Stimulated activated CD8-positive, alpha-beta memory T cell treated with anti-CD3 and anti-CD28 coated beads, Interleukin-2, amount 100 ng/mL, for 1 hour (primary cell): ENCODE results near the gene DNAH1.

Experiments used
- DNase-seq, 2 donors: peaks; one replicate each; pipeline ENCODE4 v3.0.0-alpha.2; 2020; ENCODE audit warnings: low read depth in 2 of 2

DNAH1 gene

DNA sequence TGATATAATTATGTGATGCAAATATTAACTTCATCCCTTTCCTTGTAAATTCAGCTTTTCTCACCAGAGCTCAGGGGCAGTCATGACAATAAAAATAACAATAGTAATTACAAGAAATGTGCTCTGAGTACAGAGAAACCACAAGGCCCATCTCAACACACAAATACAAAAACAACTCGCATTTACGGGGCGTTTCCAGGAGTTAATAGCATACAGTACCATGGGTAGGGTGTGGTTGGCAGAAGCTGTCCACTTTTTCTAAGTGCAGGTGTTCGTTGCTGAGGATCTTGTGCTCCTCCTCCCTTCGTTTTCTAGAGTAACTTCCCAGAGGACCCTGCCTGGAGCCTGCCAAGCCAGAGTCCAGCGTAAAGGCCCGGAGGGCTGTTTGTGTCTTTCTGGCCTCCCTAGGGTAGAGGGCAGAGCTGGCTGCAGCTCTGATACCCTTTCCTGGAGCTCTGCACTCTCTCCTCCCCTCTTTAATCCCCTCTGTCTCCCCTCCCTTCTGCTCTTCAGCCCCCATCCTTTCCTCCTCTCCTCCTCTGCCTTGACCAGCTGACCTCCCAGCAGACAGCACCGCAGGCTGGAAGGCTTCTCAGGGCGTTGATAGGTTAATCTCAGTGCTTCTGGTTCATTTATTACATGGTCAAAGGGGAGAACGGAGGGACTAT lies 117.3 kb downstream of the DNAH1 start:
- no peak for DNase-seq

DNA sequence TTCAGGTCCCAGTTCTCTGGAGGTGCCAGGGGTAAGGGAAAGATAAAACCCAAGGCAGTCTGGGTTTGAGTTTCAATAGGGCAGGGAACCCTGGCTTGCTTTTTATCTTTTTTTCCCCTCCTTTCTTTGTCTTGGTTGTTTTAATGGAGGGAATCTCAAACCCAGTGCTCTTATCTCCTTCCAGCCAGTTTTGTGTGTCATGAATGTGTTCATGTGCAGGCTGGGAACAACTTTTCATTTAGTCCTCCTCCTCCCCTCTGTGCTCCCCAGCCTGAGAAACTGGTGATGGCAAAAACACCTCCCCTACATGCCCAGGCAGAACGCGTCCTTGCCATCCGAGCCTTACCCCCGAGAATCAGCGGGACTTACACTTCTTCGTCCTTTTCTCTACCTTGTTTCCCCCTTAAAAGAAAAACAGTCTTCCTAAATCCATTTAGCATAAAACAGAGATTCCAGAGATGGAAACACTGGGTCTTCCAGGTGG lies 117.9 kb downstream of the DNAH1 start:
- DNase-seq = no peak

DNA sequence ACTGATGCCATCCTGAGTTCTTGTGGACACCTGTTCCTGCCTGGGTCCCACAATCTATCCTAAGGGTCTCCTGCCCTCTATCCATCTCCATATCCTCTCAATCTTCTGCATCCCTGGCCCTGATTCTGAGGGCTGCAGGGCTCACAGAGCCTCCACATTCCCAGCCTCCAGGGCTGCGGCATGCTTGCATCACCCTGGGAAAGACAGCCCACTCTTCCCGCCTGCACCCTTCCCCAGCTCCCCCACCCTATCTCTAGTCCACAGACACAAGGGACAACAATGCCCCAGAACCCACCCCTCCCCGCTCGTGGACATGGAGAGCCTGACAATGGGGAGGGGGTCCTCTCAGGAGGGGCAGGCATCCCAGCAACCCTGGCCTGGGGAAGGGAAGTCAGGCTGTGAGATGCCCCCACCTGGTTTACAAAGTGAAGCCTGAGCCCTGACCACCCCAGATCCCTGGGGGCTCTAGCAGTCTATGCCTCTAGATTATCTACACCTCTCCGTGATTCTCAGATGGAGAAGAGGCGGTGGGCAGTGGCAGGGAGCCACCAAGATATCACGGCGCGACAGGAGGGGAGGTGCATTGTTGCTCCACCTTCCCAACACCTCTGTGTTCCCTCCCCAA lies 118.5 kb downstream of the DNAH1 start:
- DNase-seq = no peak

DNA sequence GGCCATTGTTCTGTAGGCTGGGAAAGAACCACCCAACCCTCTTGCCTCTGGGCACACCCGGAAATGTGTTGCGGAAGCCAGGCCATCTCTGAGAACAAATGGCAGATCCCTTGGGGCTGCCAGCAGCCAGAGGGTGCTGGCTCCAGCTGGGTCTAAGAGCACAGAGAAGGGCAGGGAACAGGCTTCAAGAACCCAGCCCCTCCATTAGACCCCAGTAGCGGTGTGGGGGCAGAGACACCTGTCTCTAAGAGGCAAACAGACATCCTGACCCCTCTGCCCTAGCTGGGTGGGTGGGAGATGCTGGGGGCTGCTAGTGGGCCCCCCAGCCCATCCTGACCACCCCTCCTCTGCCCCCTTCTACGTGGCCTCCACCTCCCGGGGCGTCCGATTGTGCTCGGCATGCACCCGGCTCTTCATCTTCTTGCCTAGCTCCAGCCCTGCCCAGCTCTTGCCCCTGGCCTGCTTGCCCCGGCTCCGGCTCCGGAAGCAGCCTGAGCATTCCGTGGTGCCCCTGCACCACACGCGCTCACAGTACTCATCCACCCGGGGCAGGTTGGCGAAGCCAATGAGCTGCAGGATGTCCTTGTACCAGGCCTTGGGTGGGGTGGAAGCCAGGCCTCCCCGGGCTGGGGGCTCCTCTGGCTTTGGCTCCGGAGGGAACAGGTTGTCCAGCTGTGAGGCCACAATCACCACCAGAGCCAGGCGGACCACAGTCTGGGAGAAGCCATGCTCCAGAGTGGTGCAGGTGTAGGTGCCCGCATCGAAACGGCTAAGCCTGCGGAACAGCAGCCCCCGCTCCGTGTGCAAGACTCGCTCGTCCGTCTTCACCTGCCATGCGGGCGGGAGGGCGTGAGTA lies 119.4 kb downstream of the DNAH1 start:
- DNase-seq = no peak

DNA sequence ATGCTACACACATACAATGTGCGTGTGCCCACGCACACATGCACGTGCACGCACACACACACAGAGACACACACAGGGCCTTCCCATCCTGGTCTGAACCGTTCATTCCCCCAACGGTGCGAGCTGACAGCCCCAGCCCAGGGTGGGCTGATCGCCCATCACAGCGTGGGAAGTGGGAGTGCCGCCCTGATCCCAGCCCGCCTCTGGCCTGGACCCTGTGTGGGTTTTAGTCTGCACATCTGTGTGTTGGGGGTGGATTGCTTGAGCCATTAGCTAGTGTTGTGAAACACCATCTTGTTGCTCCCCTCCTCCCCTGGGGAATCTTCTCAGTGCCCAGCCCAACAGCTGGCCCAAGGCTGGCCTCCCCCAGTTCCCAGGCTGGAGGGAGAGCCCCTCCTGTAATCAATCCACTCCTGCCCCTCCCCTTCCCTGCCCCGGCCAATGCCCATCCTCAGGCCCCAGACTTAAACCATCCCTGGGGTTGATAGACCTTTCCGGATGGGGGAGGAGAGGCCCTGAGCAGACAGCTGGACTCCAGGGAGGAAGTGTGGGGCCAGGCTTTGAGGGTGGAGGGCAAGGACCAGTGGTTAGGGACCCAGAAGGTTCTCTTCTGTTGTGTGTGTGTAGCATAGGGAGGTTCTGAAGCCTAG lies 120.5 kb downstream of the DNAH1 start:
- DNase-seq = no peak

DNA sequence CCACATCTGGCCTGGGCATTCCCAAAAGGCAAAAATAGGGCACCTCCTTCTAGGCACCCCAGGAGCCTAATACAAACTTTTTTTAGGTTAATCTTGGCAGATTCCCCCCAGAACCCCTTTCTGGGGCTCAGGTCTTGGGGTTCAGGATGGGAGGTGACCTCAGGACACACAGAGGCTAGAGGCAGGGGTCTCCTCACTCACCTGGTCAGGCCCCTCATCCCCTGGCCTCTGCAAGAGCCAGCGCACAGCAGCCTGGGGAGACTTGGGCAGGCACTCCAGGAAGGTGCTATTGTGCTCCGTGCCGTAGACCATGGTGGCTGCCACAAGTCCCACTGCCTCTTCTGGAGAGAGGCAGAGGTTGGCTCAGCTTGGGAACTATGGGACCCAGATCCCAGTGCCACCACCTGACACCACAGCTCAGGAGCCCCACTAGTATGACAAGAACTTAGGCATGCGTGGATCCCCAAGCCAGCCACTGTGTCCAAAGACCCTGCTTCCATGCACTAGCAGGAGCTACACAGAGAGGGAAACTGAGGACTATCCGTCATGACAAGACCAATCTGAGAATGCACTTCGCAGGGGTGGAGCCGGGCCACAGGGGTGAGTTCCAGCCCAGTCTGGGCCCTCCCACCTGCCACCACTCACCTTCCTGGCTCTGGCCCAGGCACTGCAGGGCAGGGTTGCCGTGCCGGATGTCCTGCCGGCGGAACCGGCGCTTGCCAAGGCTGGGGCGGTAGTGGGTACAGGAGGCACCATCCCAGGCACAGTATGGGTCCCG lies 121.4 kb downstream of the DNAH1 start:
- DNase-seq = no peak

DNA sequence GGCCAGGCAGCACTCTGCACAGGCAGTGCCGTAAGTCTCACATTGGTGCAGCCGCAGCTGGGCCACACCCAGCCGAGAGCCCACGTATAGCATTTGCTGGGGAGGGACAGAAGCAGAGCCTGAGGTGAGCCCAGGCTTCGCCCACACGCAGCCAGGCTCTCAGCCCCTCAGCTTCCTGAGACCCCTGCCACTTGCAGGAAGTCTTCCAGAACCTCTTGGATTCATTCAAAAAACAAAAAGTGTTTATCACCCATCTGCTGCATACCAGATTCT lies 121.9 kb downstream of the DNAH1 start:
- no peak for DNase-seq

DNA sequence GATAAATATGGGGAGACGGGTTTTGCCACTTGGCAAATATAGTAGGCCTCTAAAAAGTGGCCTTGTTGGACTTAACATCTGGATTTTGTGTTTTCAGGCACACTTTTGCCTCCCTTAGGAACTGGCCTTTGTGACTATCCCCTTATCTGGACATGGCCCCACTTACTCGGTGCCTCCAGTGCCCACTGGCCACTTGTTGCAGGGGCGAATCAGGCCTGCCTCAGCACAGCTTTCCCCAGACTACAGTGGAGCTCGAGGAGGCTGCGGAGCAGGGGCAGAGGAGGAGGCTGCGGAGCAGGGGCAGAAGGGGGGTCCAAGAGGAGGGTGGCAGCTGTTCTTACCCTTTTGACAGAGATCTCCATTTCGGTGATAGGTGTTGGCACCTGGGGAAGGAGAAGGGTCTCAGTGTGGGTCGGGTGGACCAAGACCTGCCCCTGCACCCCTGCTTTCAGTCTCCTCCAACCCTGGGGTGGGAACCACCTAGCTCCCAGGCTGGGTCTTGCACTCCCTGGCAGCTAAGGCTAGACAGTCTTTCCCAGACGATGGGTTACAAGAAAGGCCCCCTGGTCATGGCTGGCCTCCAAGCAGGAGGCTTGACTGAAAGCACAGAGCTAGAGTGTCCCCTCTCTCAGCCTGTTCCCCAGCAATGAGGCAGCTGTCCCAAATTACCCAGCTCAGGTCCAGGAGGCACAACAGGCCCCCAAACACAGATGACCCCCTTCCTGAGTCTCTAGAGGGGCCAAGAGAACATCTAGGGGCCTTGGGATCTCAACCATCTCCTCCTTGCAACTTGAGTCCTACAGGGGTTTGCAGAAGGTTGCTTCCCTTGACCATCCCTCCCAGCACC lies 122.7 kb downstream of the DNAH1 start:
- no peak for DNase-seq

DNA sequence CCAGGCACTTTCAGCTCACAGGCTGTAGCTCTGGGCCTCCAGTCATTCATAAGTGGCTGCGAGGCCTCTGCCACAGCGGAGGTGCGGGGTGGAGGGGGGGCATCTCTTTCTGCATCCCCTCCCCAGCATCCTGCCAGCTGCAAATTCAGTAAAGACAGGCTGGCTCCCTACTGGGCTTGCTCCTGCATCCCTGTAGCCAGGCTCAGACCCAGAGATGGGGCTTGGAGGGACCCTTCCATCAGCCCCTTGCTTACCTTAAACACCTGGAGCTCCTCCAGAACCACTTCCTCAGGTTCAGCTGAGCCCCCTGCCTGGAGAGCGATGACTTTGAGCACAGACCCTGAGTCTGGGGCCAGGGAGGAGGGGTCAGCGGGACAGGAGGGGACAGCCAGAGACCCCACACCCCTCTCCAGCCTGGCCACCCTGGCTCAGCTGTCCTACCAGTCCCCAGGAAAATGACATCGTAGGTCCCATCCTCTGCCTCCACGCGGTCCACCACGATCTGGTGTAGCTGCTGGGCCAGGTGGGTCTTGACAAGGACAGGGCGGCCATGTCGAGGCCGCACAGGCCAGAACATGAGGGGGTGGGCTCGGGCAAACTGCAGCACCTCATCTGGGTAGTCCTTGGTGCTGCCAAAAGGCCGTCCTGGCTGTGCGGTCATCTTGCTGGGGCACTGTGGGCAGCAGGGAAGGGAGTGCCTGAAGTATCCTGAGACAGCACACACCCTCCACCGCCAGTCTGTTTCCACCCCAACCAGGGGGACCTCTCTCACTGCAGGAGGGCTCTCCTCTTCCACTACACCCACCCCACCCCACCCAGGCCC lies 123.5 kb downstream of the DNAH1 start:
- no peak for DNase-seq

DNA sequence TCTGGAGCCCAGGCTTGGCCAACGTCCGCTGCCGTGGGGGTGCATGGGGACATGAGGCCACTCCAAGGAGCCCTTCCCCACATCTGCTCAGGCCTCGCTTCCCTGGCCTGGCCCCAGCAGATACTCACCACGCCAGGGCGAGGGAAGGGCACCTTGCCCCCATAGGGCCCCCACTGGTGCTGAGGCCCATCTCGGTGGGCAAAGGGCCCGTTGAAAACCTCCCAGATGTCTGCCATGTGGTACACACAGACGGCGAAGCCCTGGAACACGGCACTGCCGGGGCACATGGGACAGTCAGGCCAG lies 124.1 kb downstream of the DNAH1 start:
- no peak for DNase-seq

DNA sequence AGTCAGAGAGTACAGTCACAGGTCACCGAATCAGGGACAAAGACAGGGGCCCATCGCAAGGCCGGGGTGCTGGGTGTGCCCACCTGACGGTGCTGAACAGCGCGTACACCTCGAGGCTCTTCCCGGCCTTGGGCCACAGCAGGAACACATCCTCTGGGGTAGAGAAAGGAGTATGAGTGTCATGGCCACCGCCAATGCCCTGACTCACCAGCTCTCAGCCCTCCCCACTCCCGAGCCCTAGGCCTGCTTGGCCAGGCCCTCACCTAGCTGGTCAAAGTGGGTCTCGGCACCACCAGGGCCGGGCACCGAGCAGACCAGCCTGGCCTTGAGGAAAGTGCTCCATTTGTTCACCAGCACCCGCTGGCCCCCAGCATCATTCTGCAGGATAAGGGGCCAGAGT lies 124.6 kb downstream of the DNAH1 start:
- DNase-seq = no peak

DNA sequence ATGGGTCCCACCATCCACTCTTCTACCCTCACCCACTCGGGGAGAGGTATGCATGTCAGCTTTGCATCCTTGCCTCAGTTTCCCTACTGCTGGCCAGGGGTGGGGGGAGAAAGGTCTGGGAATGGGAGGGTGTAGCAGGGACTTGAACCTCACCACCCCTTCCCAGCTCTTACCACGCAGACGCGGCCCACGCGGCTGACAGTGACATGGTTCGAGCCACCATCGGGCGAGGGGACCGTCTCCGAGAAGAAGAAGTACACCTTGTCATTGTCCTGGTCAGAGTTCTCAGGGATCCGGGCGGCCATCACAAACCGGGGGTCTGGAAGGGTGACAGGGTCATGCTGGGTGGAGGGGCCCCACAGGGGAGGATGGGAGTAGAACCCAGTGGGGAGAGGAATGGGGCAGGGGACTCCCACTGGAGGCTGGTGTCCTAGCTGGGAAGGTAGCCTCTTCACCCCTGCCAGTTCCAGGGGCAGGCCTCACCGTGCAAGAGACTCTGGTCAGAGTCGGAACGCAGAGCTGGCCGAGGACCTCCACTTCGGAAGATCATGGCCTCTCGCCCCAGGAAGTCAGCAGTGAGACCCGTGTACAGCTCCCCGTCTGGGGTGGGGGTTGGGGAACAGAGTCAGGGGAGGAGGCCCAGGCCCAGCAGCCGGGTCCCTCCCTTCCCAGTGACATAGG lies 125.1 kb downstream of the DNAH1 start:
- DNase-seq = no peak

DNA sequence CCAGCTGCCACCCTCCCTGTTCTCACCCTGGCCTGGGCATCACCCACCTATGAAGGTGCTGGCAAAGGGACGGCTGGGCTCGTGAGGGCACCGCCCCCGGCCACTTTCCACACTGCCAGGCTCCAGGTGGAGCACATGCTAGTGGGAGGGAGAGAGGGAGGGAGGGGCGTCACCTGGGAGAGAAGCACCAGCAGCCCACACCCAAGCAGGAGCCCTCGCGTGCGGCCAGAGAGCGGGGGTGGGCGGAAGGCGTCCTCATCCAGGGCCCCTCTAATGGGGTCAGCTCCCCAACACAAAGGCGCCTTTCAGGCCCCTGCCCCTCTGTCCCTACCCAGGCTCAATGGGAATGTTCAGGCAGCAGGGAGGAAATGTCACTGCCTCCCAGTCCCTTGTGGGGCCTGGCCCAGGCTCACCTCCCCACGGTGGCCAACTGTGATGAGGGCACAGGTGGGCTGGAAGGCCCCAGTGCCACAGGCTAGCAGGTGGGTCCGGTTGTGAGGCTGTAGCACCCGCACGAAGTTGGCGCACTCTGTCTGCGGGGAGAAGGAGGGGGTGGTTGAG lies 125.7 kb downstream of the DNAH1 start:
- DNase-seq = no peak

DNA sequence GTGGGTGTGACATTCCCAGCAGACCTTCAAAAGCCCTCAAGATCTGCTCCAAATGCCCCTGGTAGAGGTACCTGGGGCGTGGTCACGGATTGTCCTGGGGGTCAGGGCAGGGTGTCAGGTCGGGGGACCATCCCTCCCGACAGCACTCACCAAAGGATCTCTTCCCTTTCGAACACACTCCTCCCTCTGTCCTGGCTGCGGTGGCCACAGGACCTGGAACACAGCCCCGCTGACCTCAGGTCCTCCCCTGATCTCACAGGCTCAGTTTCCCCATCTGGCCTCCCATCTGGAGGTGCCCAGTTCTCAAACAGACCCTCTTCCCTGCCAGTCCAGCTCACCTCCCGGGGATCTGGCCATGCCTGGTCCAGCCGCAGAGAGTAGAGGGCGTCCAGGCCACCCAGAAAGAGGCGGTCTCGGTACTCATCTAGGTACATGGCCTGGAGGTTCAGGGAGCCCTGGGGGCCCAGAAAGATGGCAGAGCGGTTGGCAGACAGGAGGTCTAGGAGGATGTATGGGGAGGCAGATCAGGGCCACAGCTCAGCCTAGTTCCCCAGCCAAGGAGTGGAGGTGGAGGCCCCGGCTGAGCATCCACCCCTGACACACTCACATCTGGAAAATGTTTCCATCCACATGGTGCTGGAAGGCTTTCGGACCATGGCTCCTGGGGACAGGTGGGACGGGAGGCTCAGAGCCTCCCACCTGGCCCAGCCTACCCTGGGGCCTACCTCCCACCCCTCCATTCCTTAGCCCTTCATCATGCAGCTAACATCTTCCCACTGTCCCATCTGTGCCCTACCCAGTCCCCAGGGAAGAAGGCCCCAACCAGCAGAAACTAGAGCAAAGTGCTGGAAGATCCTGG lies 126.5 kb downstream of the DNAH1 start:
- DNase-seq = no peak

DNA sequence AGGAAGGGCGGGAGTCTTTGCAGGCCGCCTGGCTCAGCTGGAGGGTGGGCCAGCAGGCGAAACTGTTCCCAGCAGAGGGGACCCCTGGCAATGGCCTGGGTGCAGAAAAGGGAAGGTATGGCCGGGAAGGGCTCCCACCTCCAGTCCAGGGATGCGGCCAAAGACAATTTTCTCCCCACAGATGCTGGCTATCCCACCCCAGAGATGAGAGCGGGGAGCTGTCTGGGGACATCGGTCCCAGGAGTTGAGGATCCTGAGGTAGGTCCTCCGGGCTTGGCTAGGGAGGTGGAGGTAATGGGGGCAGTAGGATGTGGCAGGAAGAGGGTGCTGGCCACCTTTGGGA lies 127.1 kb downstream of the DNAH1 start:
- no peak for DNase-seq

DNA sequence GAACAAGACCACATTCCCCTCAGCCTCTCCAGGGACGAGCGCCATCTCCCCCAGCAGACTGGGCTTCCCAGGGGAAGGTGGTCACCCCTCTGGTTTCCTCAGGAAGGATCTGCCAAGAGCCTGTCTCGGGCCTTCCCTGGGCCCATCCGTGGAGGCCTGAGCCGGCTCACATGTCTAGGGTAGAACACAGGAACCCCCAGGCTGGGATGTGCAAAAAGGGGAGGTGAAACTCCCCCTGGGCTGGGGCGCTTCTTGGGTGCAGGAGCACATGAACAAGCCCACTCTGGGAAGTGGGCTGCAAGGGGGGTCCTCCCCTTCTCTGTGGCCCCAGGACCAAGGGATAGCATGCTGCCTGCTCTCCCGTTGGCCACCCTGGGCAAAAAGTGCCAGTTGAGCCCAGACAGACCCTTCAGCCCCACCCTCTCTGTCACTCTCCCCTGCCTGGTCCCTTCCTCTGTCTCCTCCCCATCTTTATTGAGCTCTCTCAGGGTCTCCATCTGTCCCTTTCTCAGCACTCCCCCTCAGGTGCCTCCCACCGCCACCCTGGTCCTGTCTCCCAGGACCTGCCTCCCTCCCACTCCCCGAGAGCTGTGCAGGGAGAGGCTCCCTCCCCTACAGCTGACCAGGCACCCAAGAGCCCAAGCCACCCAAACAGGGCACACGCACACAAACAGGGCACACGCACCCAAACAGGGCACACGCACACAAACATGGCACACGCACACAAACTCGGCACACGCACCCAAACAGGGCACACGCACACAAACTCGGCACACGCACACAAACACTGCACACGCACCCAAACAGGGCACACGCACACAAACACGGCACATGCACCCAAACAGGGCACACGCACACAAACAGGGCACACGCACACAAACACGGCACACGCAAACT lies 127.9 kb downstream of the DNAH1 start:
- DNase-seq = no peak
